ENCODE measurements around the gene HSPA9.
"Not testable (repeated sequence)": the region's sequence is repeated elsewhere in the genome, so short reads cannot be mapped to it uniquely, and the experiment has no call there.

Gene HSPA9

GRCh38 chr5:138528208-138528607 is 47.0 kb downstream of the HSPA9 start:
- no peak for DNase-seq

GRCh38 chr5:138527170-138527569 is 48.0 kb downstream of the HSPA9 start:
- DNase-seq = no peak

- no peak for DNase-seq
These were observed 51.8 kb downstream of the HSPA9 start for GRCh38 chr5:138523406-138523805.

GRCh38 chr5:138520971-138521370 is 54.2 kb downstream of the HSPA9 start:
- no peak for DNase-seq

- no peak for DNase-seq
These were observed 57.8 kb downstream of the HSPA9 start for GRCh38 chr5:138517437-138517836.

GRCh38 chr5:138515556-138516245 is 59.5 kb downstream of the HSPA9 start:
- no peak for DNase-seq

GRCh38 chr5:138514021-138514420 is 61.2 kb downstream of the HSPA9 start:
- DNase-seq = no peak

- no peak for DNase-seq
These were observed 66.2 kb downstream of the HSPA9 start for GRCh38 chr5:138508958-138509357.

- not testable (repeated sequence) for DNase-seq
These were observed 67.7 kb downstream of the HSPA9 start for GRCh38 chr5:138507485-138507884.

GRCh38 chr5:138506370-138507306 is 68.6 kb downstream of the HSPA9 start:
- no peak for DNase-seq

GRCh38 chr5:138504799-138505198 is 70.4 kb downstream of the HSPA9 start:
- no peak for DNase-seq

Data from hematopoietic multipotent progenitor cell treated with erythropoietin and hydrocortisone succinate and interleukin-3 and kit ligand, for 6 days (in vitro differentiated cells).